Measurements from ENCODE around the gene SOSTDC1.
"Not testable (repeated sequence)": the region's sequence is repeated elsewhere in the genome, so short reads cannot be mapped to it uniquely, and the experiment has no call there.

Gene SOSTDC1

DNA sequence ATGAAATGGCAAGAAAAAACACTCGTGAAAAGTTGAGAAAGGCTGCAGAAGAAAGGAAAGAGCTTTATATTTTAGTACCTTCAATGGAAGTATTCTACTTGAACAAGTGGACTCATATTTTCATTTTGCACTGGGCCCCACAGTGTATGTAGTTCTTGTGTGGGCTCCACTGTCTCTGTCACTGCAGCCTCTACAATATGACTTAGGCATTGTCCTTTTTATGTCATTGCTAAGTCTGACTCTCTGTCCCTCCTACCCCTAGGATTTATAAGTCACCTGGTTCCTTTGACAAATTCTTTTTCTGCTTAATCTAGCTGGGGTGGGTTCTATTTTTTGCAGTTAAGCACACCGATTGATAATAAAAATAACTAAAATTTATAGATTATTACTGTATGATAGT is 27.7 kb upstream of the SOSTDC1 start:
- no peak overlapping the region for H3K9ac ChIP-seq (ENCODE audit: low read length)
- no peak overlapping the region for H3K4me3 ChIP-seq (ENCODE audit: low read length)
- no peaks in the 10 kb centered on the region for H3K4me1 ChIP-seq (ENCODE audit: control insufficient read depth, insufficient read depth, low read length)
- no peaks in the 10 kb centered on the region for H3K36me3 ChIP-seq (ENCODE audit: control insufficient read depth, insufficient read depth, low read length)
- H3K27ac ChIP-seq (ENCODE audit: low read depth, low read length), result no peak overlapping the region
- H3K27me3 ChIP-seq (ENCODE audit: control insufficient read depth, insufficient read depth, low read length), result no peaks in the 10 kb centered on the region

DNA sequence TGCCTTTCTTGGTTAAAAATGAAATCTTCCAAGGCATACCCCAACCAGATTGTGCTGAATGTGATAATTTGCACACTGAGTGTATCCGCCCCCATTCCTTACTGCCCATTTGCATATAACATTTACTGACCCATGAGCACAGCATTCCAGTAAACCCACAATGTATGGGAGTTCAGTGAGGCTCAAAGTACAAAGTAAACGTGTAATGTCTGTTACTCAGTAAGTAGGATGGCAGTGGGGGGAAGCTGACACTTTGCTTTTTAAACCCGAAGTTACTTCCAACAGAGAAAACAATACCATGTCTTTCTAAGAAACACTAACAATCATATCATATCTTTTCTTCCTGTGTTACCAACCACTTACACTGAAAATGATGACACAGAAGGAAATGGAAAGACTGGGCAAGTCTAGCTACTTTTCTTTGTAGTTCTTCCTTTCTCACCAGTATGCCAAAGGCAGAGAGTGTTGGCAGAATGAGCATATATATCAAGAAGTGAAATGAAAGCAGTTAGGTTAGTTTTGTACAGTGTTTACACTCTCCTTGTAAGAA is 27.1 kb upstream of the SOSTDC1 start:
- no peak overlapping the region for H3K9ac ChIP-seq (ENCODE audit: low read length)
- H3K36me3 ChIP-seq (ENCODE audit: control insufficient read depth, insufficient read depth, low read length), result no peaks in the 10 kb centered on the region
- H3K27ac ChIP-seq (ENCODE audit: low read depth, low read length), result no peak overlapping the region
- no peaks in the 10 kb centered on the region for H3K4me1 ChIP-seq (ENCODE audit: control insufficient read depth, insufficient read depth, low read length)
- H3K27me3 ChIP-seq (ENCODE audit: control insufficient read depth, insufficient read depth, low read length), result no peaks in the 10 kb centered on the region
- no peak overlapping the region for H3K4me3 ChIP-seq (ENCODE audit: low read length)

DNA sequence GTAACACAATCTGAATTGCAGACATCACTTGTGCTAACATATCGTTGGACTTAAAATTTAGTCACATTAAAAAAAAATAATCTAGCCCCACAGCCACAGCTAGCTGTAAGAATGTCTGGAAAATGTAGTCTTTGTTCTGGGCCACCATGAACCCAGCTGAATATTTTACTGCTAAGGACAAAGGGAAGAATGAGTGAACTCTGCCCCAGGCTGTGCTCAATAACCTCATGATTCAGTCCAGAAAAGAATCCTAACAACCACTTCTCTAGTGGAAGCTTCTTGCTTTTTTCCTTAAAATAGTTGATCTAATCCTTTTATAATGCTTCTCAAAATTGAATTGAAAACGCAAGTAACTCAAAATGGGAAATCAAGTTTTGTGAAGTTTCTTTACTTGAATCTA is 25.6 kb upstream of the SOSTDC1 start:
- H3K4me3 ChIP-seq (ENCODE audit: low read length), result no peak overlapping the region
- H3K4me1 ChIP-seq (ENCODE audit: control insufficient read depth, insufficient read depth, low read length), result no peaks in the 10 kb centered on the region
- H3K9ac ChIP-seq (ENCODE audit: low read length), result no peak overlapping the region
- no peaks in the 10 kb centered on the region for H3K36me3 ChIP-seq (ENCODE audit: control insufficient read depth, insufficient read depth, low read length)
- H3K27ac ChIP-seq (ENCODE audit: low read depth, low read length), result no peak overlapping the region
- H3K27me3 ChIP-seq (ENCODE audit: control insufficient read depth, insufficient read depth, low read length), result no peaks in the 10 kb centered on the region

DNA sequence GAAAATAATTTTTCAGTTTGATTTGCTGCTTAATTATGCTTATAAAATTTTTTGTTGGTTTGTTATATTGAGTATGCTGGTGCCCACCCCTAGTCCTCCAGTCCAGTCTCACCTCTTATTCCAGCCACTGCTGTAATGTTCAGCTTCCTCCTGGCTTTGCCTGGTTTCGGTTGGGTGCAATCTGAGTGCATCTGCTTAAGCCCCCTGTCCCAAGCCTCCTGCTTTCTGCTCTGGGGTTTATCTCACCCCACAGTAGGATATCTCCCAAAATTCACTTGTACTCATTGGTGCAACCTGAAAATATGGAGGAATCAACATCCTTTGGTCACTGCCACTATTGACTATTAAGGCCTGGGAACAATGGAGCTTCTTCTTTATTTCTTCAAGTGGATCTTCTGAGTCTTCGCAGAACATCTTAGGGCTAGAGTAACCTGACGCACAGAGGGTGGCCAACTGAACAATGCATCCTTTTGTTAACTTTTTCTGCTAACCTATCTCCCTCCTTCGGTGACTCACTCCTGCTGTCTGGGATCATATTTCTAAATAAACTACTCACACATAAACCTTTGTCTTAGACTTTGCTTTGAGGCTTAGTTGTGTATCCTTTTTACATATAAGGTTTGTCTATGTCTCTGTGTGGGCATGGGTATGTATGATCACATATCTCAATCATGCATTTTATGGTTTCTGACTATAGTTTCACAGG is 19.1 kb upstream of the SOSTDC1 start:
- Histone ChIP-seq H3K36me3 (ENCODE audit: control insufficient read depth, insufficient read depth, low read length) (no peaks in the 10 kb centered on the region), H3K4me1 (ENCODE audit: control insufficient read depth, insufficient read depth, low read length) (no peaks in the 10 kb centered on the region), H3K27me3 (ENCODE audit: control insufficient read depth, insufficient read depth, low read length) (no peaks in the 10 kb centered on the region), H3K9ac (ENCODE audit: low read length) (no peak overlapping the region), H3K27ac (ENCODE audit: low read depth, low read length) (no peak overlapping the region), H3K4me3 (ENCODE audit: low read length) (no peak overlapping the region)

DNA sequence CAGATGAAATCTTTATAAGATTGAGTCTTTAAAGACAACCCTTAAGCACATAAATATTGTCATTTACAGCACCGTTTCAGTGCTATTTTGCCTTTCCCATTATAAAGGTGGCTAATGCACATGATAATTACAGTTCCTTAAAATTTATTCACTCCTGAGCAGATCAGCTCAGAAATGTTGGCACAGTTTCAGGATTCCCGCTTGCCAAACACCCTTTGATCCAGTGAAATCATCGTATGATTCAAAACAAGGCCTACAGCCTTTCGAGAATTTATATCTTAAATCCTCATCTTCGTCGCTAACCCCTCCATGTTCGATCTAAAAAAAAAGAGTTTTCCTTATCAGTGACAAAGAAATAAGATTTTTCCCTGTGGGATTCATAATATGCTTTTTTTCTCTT is 14.1 kb upstream of the SOSTDC1 start:
- H3K27ac ChIP-seq (ENCODE audit: low read depth, low read length), result no peak overlapping the region
- H3K9ac ChIP-seq (ENCODE audit: low read length), result no peak overlapping the region
- H3K36me3 ChIP-seq (ENCODE audit: control insufficient read depth, insufficient read depth, low read length), result no peaks in the 10 kb centered on the region
- H3K27me3 ChIP-seq (ENCODE audit: control insufficient read depth, insufficient read depth, low read length), result no peaks in the 10 kb centered on the region
- H3K4me3 ChIP-seq (ENCODE audit: low read length), result no peak overlapping the region
- no peaks in the 10 kb centered on the region for H3K4me1 ChIP-seq (ENCODE audit: control insufficient read depth, insufficient read depth, low read length)

DNA sequence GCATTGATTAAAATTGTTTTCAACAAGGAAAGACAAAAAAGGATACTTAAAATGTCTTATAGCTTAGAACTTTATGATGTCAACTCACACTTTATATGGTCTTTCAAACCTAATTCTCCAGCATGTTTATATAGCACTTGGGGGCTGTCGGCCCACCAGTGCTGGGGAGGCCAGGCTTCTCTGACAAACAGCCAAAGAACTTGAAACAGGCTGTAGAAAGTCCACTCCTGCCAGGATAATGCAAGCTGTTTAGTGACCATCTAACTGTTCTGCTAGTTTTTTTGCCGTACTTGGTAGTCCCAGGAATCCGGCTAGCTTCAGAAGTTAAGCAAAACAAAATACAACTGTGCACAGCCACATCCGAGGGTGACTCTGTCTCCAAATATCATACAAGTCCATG is 13.6 kb upstream of the SOSTDC1 start:
- H3K27ac ChIP-seq (ENCODE audit: low read depth, low read length), result no peak overlapping the region
- no peaks in the 10 kb centered on the region for H3K4me1 ChIP-seq (ENCODE audit: control insufficient read depth, insufficient read depth, low read length)
- no peaks in the 10 kb centered on the region for H3K27me3 ChIP-seq (ENCODE audit: control insufficient read depth, insufficient read depth, low read length)
- no peak overlapping the region for H3K9ac ChIP-seq (ENCODE audit: low read length)
- no peaks in the 10 kb centered on the region for H3K36me3 ChIP-seq (ENCODE audit: control insufficient read depth, insufficient read depth, low read length)
- no peak overlapping the region for H3K4me3 ChIP-seq (ENCODE audit: low read length)

DNA sequence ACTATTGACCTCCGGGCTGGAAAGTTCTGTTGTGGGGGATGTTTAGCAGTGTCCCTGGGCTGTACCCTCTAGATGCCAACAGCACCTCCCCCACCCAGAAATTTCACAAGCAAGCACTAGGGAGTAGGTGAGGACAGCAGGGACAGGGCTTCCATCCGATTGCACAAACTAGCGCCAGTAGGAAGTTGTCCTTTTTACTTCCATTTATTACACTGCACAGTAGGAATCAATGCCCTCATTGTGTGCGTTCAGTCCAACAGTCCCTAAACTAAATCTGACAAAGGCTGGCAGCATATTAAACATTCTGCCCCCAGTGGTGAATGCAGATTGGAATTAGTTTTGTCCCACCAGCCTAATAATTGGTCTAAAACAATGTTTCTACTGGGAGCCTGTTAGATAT is 6.4 kb upstream of the SOSTDC1 start:
- Histone ChIP-seq H3K9ac (ENCODE audit: low read length) (no peak overlapping the region), H3K27me3 (ENCODE audit: control insufficient read depth, insufficient read depth, low read length) (no peaks in the 10 kb centered on the region), H3K4me1 (ENCODE audit: control insufficient read depth, insufficient read depth, low read length) (no peaks in the 10 kb centered on the region), H3K27ac (ENCODE audit: low read depth, low read length) (no peak overlapping the region), H3K36me3 (ENCODE audit: control insufficient read depth, insufficient read depth, low read length) (no peaks in the 10 kb centered on the region), H3K4me3 (ENCODE audit: low read length) (no peak overlapping the region)

DNA sequence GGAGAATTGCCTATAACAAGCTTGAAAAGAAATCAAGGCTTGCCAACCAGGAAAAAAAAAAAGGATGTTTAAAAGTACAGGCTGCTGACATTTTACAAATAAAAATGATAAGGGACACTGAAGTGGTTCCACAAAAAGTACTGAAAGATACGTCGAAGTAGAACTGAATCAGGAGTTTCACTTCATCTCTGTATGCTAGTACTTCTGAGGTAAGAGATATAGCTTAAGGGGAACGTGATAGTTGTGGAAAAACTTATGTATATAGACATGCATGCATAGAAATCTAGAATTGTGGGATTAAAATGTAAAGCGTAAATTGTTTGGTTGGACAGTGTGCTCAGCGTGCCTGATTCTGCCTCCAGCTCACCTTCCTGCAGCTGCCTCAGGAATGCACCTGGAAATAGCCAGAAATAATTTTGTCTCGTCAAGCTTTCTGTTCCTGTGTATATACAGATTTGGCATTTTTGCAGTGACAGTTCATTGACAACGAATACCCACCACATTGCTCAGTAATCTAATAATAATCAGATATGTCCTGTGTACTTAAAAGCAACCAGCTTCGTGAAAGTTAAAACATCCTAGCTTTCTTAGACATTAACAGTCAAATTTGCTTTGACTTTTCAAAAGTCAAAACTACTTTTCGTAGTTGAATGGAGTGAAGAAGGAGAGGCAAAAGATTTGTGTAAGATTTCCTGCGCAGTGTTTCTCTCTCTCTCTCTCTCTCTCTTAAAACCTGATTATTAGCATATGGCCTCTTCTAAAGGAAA is 1.4 kb downstream of the SOSTDC1 start:
- Histone ChIP-seq H3K4me3 (ENCODE audit: low read length) (peak overlapping the region; percentile 25), H3K27me3 (ENCODE audit: control insufficient read depth, insufficient read depth, low read length) (no peaks in the 10 kb centered on the region), H3K4me1 (ENCODE audit: control insufficient read depth, insufficient read depth, low read length) (no peaks in the 10 kb centered on the region), H3K27ac (ENCODE audit: low read depth, low read length) (no peak overlapping the region), H3K36me3 (ENCODE audit: control insufficient read depth, insufficient read depth, low read length) (no peaks in the 10 kb centered on the region), H3K9ac (ENCODE audit: low read length) (no peak overlapping the region)

DNA sequence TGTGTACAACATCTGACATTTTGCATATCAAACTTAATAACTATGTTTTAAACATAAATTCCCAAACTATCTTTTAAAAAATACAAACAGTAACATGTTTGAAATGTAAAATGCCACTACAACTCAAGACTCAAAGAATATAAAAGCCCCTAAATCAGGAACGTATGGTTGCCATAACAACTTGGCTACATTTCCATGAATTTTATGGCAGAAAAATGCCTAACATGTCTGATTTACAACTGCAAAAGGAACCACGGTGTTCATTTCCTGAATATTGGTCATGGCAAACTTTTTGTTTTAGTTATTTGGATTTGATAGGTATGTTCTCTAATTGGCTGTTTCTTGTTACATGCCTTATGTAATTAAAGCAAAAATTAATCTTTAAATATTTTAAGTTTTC is 2.0 kb downstream of the SOSTDC1 start:
- H3K9ac ChIP-seq (ENCODE audit: low read length), result no peak overlapping the region
- H3K4me3 ChIP-seq (ENCODE audit: low read length), result no peak overlapping the region
- no peaks in the 10 kb centered on the region for H3K36me3 ChIP-seq (ENCODE audit: control insufficient read depth, insufficient read depth, low read length)
- no peaks in the 10 kb centered on the region for H3K4me1 ChIP-seq (ENCODE audit: control insufficient read depth, insufficient read depth, low read length)
- H3K27me3 ChIP-seq (ENCODE audit: control insufficient read depth, insufficient read depth, low read length), result no peaks in the 10 kb centered on the region
- H3K27ac ChIP-seq (ENCODE audit: low read depth, low read length), result no peak overlapping the region

DNA sequence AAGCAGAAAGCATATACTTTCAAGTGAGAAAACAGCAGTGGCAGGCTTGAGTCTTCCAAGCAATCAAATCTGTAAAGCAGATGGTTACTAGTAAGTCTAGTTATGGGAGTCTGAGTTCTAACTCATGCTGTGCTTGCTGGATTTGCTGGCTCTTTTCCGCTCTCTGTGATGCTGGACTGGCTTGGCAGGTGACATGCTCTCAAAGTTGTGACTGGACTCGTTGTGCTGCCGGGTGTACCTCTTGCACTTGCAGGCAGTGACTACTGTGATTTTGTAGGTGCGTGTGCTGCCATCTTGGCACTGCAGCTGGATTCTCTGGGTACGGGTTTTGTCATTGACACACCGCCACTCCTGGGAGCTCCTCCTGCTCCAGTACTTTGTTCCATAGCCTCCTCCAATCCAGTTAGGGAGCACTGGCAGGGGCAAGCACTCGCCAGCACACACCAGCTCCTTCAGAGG is 3.1 kb downstream of the SOSTDC1 start:
- Histone ChIP-seq H3K27ac (ENCODE audit: low read depth, low read length) (no peak overlapping the region), H3K36me3 (ENCODE audit: control insufficient read depth, insufficient read depth, low read length) (no peaks in the 10 kb centered on the region), H3K27me3 (ENCODE audit: control insufficient read depth, insufficient read depth, low read length) (no peaks in the 10 kb centered on the region), H3K4me3 (ENCODE audit: low read length) (no peak overlapping the region), H3K4me1 (ENCODE audit: control insufficient read depth, insufficient read depth, low read length) (no peaks in the 10 kb centered on the region), H3K9ac (ENCODE audit: low read length) (no peak overlapping the region)

DNA sequence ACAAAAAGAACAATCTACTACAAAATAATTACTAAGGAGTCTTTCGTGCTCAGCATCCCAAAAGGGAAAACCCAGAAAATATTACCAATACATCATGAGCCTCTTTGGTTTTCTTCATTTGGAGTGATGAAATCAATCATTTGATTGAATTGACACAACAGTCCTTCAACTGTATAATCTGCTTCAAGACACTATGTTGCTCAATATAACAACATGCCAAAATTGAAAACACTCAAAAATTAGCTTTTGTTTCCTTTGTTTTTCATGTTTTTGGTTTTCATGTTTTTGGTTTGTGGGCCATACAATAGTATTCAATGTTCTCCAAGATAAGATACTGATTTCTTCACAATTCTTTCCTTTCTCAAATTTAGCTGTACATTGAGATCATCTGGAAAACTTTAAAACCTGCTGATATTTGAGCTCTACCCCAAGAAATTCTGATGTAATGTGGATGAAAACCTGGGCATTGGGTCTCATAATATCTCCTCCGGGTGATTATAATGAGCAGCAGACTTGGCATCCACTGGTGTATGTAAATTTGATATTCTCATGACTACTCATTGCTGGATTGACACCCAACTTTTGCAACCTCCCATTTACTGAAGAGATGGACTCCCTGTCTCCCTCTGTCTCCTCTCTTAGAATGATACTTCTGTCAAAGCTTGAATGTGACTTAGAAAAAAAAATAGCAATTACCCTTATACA is 4.6 kb downstream of the SOSTDC1 start:
- Histone ChIP-seq H3K4me3 (ENCODE audit: low read length) (no peak overlapping the region), H3K27ac (ENCODE audit: low read depth, low read length) (no peak overlapping the region), H3K9ac (ENCODE audit: low read length) (no peak overlapping the region), H3K27me3 (ENCODE audit: control insufficient read depth, insufficient read depth, low read length) (no peaks in the 10 kb centered on the region), H3K36me3 (ENCODE audit: control insufficient read depth, insufficient read depth, low read length) (no peaks in the 10 kb centered on the region), H3K4me1 (ENCODE audit: control insufficient read depth, insufficient read depth, low read length) (no peaks in the 10 kb centered on the region)

DNA sequence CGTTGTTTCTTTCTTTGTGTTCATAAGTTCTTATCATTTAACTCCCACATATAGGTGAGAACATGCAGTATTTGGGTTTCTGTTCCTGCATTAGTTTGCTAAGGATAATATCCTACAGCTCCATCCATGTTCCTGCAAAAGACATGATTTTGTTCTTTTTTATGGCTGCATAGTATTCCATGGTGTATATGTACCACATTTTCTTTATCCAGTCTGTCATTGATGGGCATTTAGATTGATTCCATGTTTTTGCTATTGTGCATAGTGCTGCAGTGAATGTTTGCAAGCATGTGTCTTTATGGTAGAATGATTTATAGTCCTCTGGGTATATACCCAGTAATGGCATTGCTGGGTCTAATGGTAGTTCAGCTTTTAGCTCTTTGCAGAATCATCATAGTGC is 9.2 kb downstream of the SOSTDC1 start:
- H3K36me3 ChIP-seq (ENCODE audit: control insufficient read depth, insufficient read depth, low read length); H3K4me1 ChIP-seq (ENCODE audit: control insufficient read depth, insufficient read depth, low read length); H3K4me3 ChIP-seq (ENCODE audit: low read length); H3K27ac ChIP-seq (ENCODE audit: low read depth, low read length); H3K9ac ChIP-seq (ENCODE audit: low read length); H3K27me3 ChIP-seq (ENCODE audit: control insufficient read depth, insufficient read depth, low read length): not testable (repeated sequence)

All from rectal smooth muscle tissue (tissue), 1 donor.